Measurements from ENCODE around the gene DRG1. TPM values are rescaled to one million over a fixed set of nuclear protein-coding genes. Genes with fewer than 3 reads are reported as not detected.

Gene DRG1
- total RNA-seq, 4 donors from 2014 or later, result 26.5 to 67.3 (median 41.2) TPM

GRCh38 chr22:31360029-31360428 is 39.4 kb upstream of the DRG1 start:
- Histone ChIP-seq H3K9me3 (no peaks in the 10 kb centered on the region), H3K4me3 (no peak overlapping the region), H3K27me3 (peaks cover 0 to 27% (median 0%) of the 10 kb centered on the region in 4 donors), H3K36me3 (no peaks in the 10 kb centered on the region), H3K4me1 (no peaks in the 10 kb centered on the region), H3K27ac (no peak overlapping the region)
- WGBS, 2 donors, result 41 to 67% methylated on average over 1 of the region's 1 CpG
- DNase-seq, result no peak
- intact Hi-C loops (cut with DNase I), result no loop called here
- no peak for TF ChIP-seq POLR2A (IDR thresholded peaks at IDR 0.05)
- no peak for TF ChIP-seq CTCF (IDR thresholded peaks at IDR 0.05)

GRCh38 chr22:31361743-31362142 is 37.7 kb upstream of the DRG1 start:
- intact Hi-C loops (cut with DNase I), result no loop called here
- 0 to 44% methylated on average over 1 of the region's 1 CpG for WGBS, 2 donors
- H3K9me3 ChIP-seq, result no peaks in the 10 kb centered on the region
- H3K27me3 ChIP-seq, result peaks cover 0 to 16% (median 0%) of the 10 kb centered on the region in 4 donors
- H3K36me3 ChIP-seq, result no peaks in the 10 kb centered on the region
- no peak for DNase-seq
- no peak overlapping the region for H3K27ac ChIP-seq
- no peaks in the 10 kb centered on the region for H3K4me1 ChIP-seq
- TF ChIP-seq CTCF (IDR thresholded peaks at IDR 0.05) (no peak), POLR2A (IDR thresholded peaks at IDR 0.05) (no peak)
- no peak overlapping the region for H3K4me3 ChIP-seq

- DNase-seq, result no peak
- no peak overlapping the region for H3K4me3 ChIP-seq
- no peaks in the 10 kb centered on the region for H3K27me3 ChIP-seq
- TF ChIP-seq POLR2A (IDR thresholded peaks at IDR 0.05), result no peak
- no peak for TF ChIP-seq CTCF (IDR thresholded peaks at IDR 0.05)
- no peaks in the 10 kb centered on the region for H3K36me3 ChIP-seq
- intact Hi-C loops (cut with DNase I), result no loop called here
- no peaks in the 10 kb centered on the region for H3K4me1 ChIP-seq
- H3K9me3 ChIP-seq, result no peaks in the 10 kb centered on the region
- 20 to 50% methylated on average over 1 of the region's 3 CpGs for WGBS, 2 donors
- H3K27ac ChIP-seq, result no peak overlapping the region
Observed at GRCh38 chr22:31363885-31364465, 35.4 kb upstream of the DRG1 start.

- Histone ChIP-seq H3K9me3 (no peaks in the 10 kb centered on the region), H3K4me1 (no peaks in the 10 kb centered on the region), H3K27me3 (no peaks in the 10 kb centered on the region), H3K27ac (no peak overlapping the region), H3K4me3 (no peak overlapping the region), H3K36me3 (no peaks in the 10 kb centered on the region)
- DNase-seq, result no peak
- TF ChIP-seq CTCF (IDR thresholded peaks at IDR 0.05), result no peak
- TF ChIP-seq POLR2A (IDR thresholded peaks at IDR 0.05), result no peak
- WGBS, 2 donors, result 63 to 73% methylated on average over 3 of the region's 3 CpGs
- intact Hi-C loops (cut with DNase I), result no loop called here
Observed at GRCh38 chr22:31367426-31367825, 32.0 kb upstream of the DRG1 start.

- no peaks in the 10 kb centered on the region for H3K9me3 ChIP-seq
- no peaks in the 10 kb centered on the region for H3K36me3 ChIP-seq
- H3K27ac ChIP-seq, result no peak overlapping the region
- intact Hi-C loops (cut with DNase I), result no loop called here
- TF ChIP-seq POLR2A (IDR thresholded peaks at IDR 0.05) (no peak), CTCF (IDR thresholded peaks at IDR 0.05) (no peak)
- WGBS, 2 donors, result 71 to 81% methylated on average over 3 of the region's 3 CpGs
- no peaks in the 10 kb centered on the region for H3K4me1 ChIP-seq
- H3K4me3 ChIP-seq, result no peak overlapping the region
- no peak for DNase-seq
- no peaks in the 10 kb centered on the region for H3K27me3 ChIP-seq
Observed at GRCh38 chr22:31377612-31378011, 21.8 kb upstream of the DRG1 start.

Measured in esophagus squamous epithelium (tissue), 5 donors.